ENCODE results near the gene KIFAP3. TPM values are rescaled to one million over a fixed set of nuclear protein-coding genes. Genes with fewer than 3 reads are reported as not detected.

KIFAP3 gene
- total and polyA plus RNA-seq, 9 donors: 16.1 to 35.5 (median 31.4) TPM

GRCh38 chr1:169909499-169909898 lies 165.0 kb downstream of the KIFAP3 start:
- DNase-seq: no peak
- Histone ChIP-seq H3K4me3 (no peak overlapping the region), H3K36me3 (no peaks in the 10 kb centered on the region), H3K4me1 (ENCODE audit: insufficient read depth) (no peaks in the 10 kb centered on the region), H3K27ac (no peak overlapping the region), H3K9me3 (no peaks in the 10 kb centered on the region), H3K27me3 (no peaks in the 10 kb centered on the region)
- TF ChIP-seq POLR2A (IDR thresholded peaks at IDR 0.05) (no peak), EP300 (IDR thresholded peaks at IDR 0.05) (no peak), CTCF (IDR thresholded peaks at IDR 0.05) (no peak)
- WGBS, 3 donors: 93 to 94% (median 93%) methylated on average over 16 of the region's 16 CpGs
- intact Hi-C loops (cut with DNase I): no loop called here

GRCh38 chr1:169906938-169907337 lies 167.6 kb downstream of the KIFAP3 start:
- Histone ChIP-seq H3K27ac (no peak overlapping the region), H3K27me3 (no peaks in the 10 kb centered on the region), H3K9me3 (no peaks in the 10 kb centered on the region), H3K4me3 (no peak overlapping the region), H3K4me1 (ENCODE audit: insufficient read depth) (no peaks in the 10 kb centered on the region), H3K36me3 (no peaks in the 10 kb centered on the region)
- TF ChIP-seq CTCF (IDR thresholded peaks at IDR 0.05): no peak
- TF ChIP-seq POLR2A (IDR thresholded peaks at IDR 0.05): no peak
- TF ChIP-seq EP300 (IDR thresholded peaks at IDR 0.05): no peak
- DNase-seq: no peak
- intact Hi-C loops (cut with DNase I): no loop called here

- Histone ChIP-seq H3K9me3 (no peaks in the 10 kb centered on the region), H3K27ac (no peak overlapping the region), H3K36me3 (no peaks in the 10 kb centered on the region), H3K4me1 (ENCODE audit: insufficient read depth) (no peaks in the 10 kb centered on the region), H3K27me3 (no peaks in the 10 kb centered on the region), H3K4me3 (no peak overlapping the region)
- TF ChIP-seq EP300 (IDR thresholded peaks at IDR 0.05) (no peak), CTCF (IDR thresholded peaks at IDR 0.05) (no peak), POLR2A (IDR thresholded peaks at IDR 0.05) (no peak)
- DNase-seq: no peak
- 70 to 77% (median 71%) methylated on average over 1 of the region's 1 CpG for WGBS, 3 donors
- intact Hi-C loops (cut with DNase I): no loop called here
These were observed 169.7 kb downstream of the KIFAP3 start for GRCh38 chr1:169904834-169905233.

GRCh38 chr1:169902751-169903150 lies 171.7 kb downstream of the KIFAP3 start:
- H3K4me1 ChIP-seq (ENCODE audit: insufficient read depth): no peaks in the 10 kb centered on the region
- TF ChIP-seq CTCF (IDR thresholded peaks at IDR 0.05) (no peak), EP300 (IDR thresholded peaks at IDR 0.05) (no peak), POLR2A (IDR thresholded peaks at IDR 0.05) (no peak)
- no peak for DNase-seq
- no peaks in the 10 kb centered on the region for H3K36me3 ChIP-seq
- no peak overlapping the region for H3K4me3 ChIP-seq
- no peak overlapping the region for H3K27ac ChIP-seq
- H3K27me3 ChIP-seq: no peaks in the 10 kb centered on the region
- no peaks in the 10 kb centered on the region for H3K9me3 ChIP-seq
- intact Hi-C loops (cut with DNase I): no loop called here
- 49 to 75% (median 50%) methylated on average over 5 of the region's 5 CpGs for WGBS, 3 donors

- H3K27me3 ChIP-seq: no peaks in the 10 kb centered on the region
- intact Hi-C loops (cut with DNase I): no loop called here
- H3K4me3 ChIP-seq: no peak overlapping the region
- DNase-seq: no peak
- H3K4me1 ChIP-seq (ENCODE audit: insufficient read depth): no peaks in the 10 kb centered on the region
- no peaks in the 10 kb centered on the region for H3K9me3 ChIP-seq
- H3K27ac ChIP-seq: no peak overlapping the region
- TF ChIP-seq EP300 (IDR thresholded peaks at IDR 0.05) (no peak), POLR2A (IDR thresholded peaks at IDR 0.05) (no peak), CTCF (IDR thresholded peaks at IDR 0.05) (no peak)
- H3K36me3 ChIP-seq: no peaks in the 10 kb centered on the region
These were observed 173.4 kb downstream of the KIFAP3 start for GRCh38 chr1:169901115-169901514.
